Lung (tissue), 12 donors: ENCODE results near the gene CD300A. TPM values are rescaled to one million over a fixed set of nuclear protein-coding genes. Genes with fewer than 3 reads are reported as not detected.

Experiments used
- ATAC-seq: fragments of 200-7000 bp; cut with Tn5 transposase; one replicate; pipeline ENCODE4 v1.9.1; 2020; ENCODE audit warnings: moderate number of reproducible peaks; ENCODE audit not compliant: insufficient read depth, low FRiP score
- DNase-seq, 3 donors: peaks; one replicate each; pipeline ENCODE4 v3.0.0-alpha.2; 2013 to 2017
- H3K27ac ChIP-seq, 2 donors: one replicate each; pipeline ENCODE4 v1.5.1; 2013; ENCODE audit warnings: mild to moderate bottlenecking in 2 of 2, moderate library complexity in 2 of 2, control low read depth in 1 of 2, inconsistent platforms in 1 of 2, low read depth in 1 of 2, low read length in 1 of 2
- H3K27me3 ChIP-seq, 3 donors: one replicate each; pipeline ENCODE4 v1.5.1; 2013; ENCODE audit warnings: low read length in 2 of 3; ENCODE audit not compliant: control insufficient read depth in 3 of 3, insufficient read depth in 3 of 3
- H3K36me3 ChIP-seq, 4 donors: one replicate each; pipeline ENCODE4 v1.5.1; 2013; ENCODE audit warnings: low read length in 4 of 4, mild to moderate bottlenecking in 1 of 4, moderate library complexity in 1 of 4; ENCODE audit not compliant: control insufficient read depth in 4 of 4, insufficient read depth in 4 of 4
- H3K4me1 ChIP-seq, 5 donors: one replicate each; pipeline ENCODE4 v1.5.1; 2013; ENCODE audit warnings: low read length in 5 of 5, mild to moderate bottlenecking in 2 of 5, moderate library complexity in 1 of 5; ENCODE audit not compliant: control insufficient read depth in 5 of 5, insufficient read depth in 5 of 5
- H3K4me3 ChIP-seq: one replicate; pipeline ENCODE4 v1.5.1; 2013; ENCODE audit warnings: mild to moderate bottlenecking, control low read depth, moderate library complexity
- H3K9ac ChIP-seq, 2 donors: one replicate each; pipeline ENCODE4 v1.5.1; 2013; ENCODE audit warnings: low read length in 2 of 2, control low read depth in 1 of 2; ENCODE audit not compliant: insufficient read depth in 1 of 2
- H3K9me3 ChIP-seq, 4 donors: one replicate each; pipeline ENCODE4 v1.5.1; 2013; ENCODE audit warnings: low read length in 3 of 4, mild to moderate bottlenecking in 1 of 4, moderate library complexity in 1 of 4; ENCODE audit not compliant: control insufficient read depth in 4 of 4, insufficient read depth in 3 of 4
- WGBS, 2 donors: extraction: QIAGEN DNeasy Blood & Tissue Kit; methylation state at CpG; one replicate each; pipeline ENCODE4 v1.1.7; 2013; 5-methylcytosine and 5-hydroxymethylcytosine counted together
- polyA plus RNA-seq, 2 donors: library from polyadenylated mRNA; stranded (reverse); fragments of 200-250 nt; gene quantifications; one replicate each; pipeline ENCODE4 v1.2.1, GENCODE V29; 2013
- total RNA-seq, 2 donors: library from RNA; depleted of rRNA in 1 of 2; stranded (reverse); fragments of >200 nt in 1 of 2; gene quantifications; one replicate each; pipeline ENCODE4 v1.2.1, GENCODE V29; 2014 to 2021
- TF ChIP-seq, protein P1 (sequence below): IDR thresholded peaks from 2 replicates; pipeline ENCODE4 v1.5.1; 2012; ENCODE audit warnings: mild to moderate bottlenecking; ENCODE audit errors: control extremely low read depth, extremely low read depth
- donor health status: control.
- donor health status: control.
- donor health status: Bipolar disorder and iron deficiency.
- donor health status: healthy.
- donor health status: DM: yes; HTN: yes; CAD: no.

CD300A gene
- total and polyA plus RNA-seq, 4 donors: 8.0 to 66.3 (median 16.9) TPM

DNA sequence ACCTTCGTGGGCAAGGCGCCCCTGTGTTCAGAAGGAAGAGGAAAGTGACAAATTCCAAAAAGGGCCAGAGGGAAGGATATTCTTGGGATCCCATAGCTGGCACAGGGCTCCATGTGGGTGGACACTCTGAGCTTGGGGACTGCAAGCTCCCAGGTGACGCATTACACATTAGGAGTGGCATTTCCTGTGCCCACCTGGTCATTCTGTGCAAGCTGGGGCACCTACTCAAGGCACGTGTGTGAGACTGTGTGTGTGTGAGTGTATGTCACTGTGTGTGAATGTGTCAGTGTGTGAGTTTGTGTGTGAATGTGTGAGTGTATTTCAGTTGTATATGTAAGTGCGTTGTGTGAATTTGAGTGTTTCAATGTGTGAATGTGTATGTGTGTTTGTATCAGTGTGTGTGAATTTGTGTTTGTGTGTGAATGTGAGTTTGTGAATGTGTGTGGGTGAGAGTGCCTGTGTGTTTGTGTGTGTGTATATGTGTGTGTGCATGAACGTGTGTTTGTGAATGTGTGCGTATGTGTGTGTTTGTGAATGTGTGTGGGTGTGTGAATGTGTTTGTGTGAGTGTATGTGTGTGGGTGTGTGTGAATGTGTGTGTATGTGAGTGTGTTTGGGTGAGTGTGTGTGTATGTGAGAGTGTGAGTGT lies 1.6 kb upstream of the CD300A start:
- Histone ChIP-seq H3K9me3 (peaks cover 0 to 2% (median 0%) of the 10 kb centered on the region in 4 donors), H3K4me3 (no peak overlapping the region), H3K36me3 (no peaks in the 10 kb centered on the region), H3K4me1 (peaks cover 0 to 4% (median 0%) of the 10 kb centered on the region in 5 donors), H3K27ac (no peak overlapping the region), H3K27me3 (peaks cover 0 to 28% (median 27%) of the 10 kb centered on the region in 3 donors), H3K9ac (no peak overlapping the region)
- 74 to 76% methylated on average over 7 of the region's 7 CpGs for WGBS, 2 donors
- TF ChIP-seq, protein P1, sequence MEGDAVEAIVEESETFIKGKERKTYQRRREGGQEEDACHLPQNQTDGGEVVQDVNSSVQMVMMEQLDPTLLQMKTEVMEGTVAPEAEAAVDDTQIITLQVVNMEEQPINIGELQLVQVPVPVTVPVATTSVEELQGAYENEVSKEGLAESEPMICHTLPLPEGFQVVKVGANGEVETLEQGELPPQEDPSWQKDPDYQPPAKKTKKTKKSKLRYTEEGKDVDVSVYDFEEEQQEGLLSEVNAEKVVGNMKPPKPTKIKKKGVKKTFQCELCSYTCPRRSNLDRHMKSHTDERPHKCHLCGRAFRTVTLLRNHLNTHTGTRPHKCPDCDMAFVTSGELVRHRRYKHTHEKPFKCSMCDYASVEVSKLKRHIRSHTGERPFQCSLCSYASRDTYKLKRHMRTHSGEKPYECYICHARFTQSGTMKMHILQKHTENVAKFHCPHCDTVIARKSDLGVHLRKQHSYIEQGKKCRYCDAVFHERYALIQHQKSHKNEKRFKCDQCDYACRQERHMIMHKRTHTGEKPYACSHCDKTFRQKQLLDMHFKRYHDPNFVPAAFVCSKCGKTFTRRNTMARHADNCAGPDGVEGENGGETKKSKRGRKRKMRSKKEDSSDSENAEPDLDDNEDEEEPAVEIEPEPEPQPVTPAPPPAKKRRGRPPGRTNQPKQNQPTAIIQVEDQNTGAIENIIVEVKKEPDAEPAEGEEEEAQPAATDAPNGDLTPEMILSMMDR: no peak
- DNase-seq: no peak
- no peak for ATAC-seq

DNA sequence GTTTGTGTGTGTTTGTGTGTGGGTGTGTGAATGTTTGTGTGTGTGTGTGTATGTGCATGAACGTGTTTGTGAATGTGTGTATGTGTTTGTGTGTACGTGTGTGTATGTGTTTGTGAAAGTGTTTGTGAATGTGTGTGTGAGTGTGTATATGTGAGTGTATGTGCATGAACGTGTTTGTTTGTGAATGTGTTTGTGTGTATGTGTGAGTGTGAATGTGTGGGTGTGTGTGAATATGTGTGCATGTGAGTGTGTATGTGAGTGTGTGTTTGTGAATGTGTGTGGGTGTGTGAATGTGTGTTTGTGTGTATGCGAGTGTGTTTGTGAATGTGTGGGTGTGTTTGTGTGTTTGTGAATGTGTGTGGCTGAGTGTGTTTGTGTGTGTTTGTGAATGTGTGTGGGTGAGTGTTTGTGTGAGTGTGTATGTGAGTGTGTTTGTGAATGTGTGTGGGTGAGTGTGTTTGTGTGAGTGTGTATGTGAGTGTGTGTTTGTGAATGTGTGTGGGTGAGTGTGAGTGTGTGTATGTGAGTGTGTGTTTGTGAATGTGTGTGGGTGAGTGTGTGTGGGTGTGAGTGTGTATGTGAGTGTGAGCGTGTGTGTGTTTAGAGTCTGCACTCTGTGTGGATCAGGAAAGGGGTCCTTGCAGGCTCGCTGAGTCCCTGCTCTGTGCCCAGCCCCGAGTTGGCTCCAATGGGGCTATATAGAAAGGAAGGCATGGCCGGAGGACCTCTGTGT lies 890 bp upstream of the CD300A start:
- Histone ChIP-seq H3K4me3 (no peak overlapping the region), H3K4me1 (peaks cover 0 to 4% (median 0%) of the 10 kb centered on the region in 5 donors), H3K9me3 (peaks cover 0 to 2% (median 0%) of the 10 kb centered on the region in 4 donors), H3K27ac (peak overlapping the region in 1 of 2 donors; percentile 57), H3K27me3 (peaks cover 0 to 29% (median 28%) of the 10 kb centered on the region in 3 donors), H3K36me3 (no peaks in the 10 kb centered on the region), H3K9ac (no peak overlapping the region)
- 74 to 76% methylated on average over 8 of the region's 8 CpGs for WGBS, 2 donors
- ATAC-seq (no peak), DNase-seq (no peak)
- TF ChIP-seq, protein P1: no peak

DNA sequence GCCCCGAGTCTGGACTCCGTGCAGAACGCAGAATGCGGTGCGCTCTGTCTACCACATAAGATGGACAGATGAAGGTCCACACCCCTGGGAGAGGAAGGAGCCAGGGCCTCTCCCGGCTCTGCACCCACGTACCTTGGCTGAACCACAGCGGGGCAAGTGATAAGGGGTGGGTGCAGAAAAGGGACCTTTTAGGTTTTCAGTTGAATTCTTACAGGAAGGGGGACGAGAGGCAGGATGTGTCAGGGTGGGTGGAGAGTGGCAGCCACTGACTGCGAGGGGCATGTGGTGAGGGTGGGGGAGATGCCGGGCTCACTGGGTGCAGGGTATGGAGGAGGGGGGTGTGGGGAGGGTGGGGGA lies 372 bp downstream of the CD300A start:
- Histone ChIP-seq H3K4me1 (peaks cover 0 to 4% (median 0%) of the 10 kb centered on the region in 5 donors), H3K4me3 (no peak overlapping the region), H3K9ac (no peak overlapping the region), H3K27ac (peak overlapping the region in 1 of 2 donors; percentile 26), H3K9me3 (peaks cover 0 to 2% (median 0%) of the 10 kb centered on the region in 4 donors), H3K27me3 (peaks cover 0 to 29% (median 28%) of the 10 kb centered on the region in 3 donors), H3K36me3 (no peaks in the 10 kb centered on the region)
- WGBS, 2 donors: 10 to 17% methylated on average over 11 of the region's 11 CpGs
- no peak for ATAC-seq
- no peak for DNase-seq
- TF ChIP-seq, protein P1: no peak
